OCI-LY7 (cell line): ENCODE data around the gene ADIG. TPM values are rescaled to one million over a fixed set of nuclear protein-coding genes. Genes with fewer than 3 reads are reported as not detected.
A peak's percentile ranks its signal among the peaks of the same experiment; 100 is the strongest.

Experiments
- Bru-seq: library from RNA; stranded (reverse); fragments of 400-500 nt; gene quantifications from one replicate; lab custom pipeline; 2021; lab: Mats Ljungman, UMichigan
- BruChase-seq, 2 experiments: library from RNA; stranded (reverse); fragments of 400-500 nt; gene quantifications; one replicate each; lab custom pipeline; 2021; lab: Mats Ljungman, UMichigan
- BruUV-seq: library from RNA; stranded (reverse); fragments of 400-500 nt; replicated peaks from 2 replicates; lab custom pipeline; 2021; lab: Mats Ljungman, UMichigan
- CTCF ChIA-PET: fragments of 300-600 bp; sonication (Branson Sonifier 250); formaldehyde crosslinking; loops from one replicate; lab custom pipeline; 2022; ENCODE audit warnings: antibody characterized with exemption; ENCODE audit not compliant: unreplicated experiment; lab: Charles Lee
- POLR2A ChIA-PET: fragments of 300-600 bp; sonication (Branson Sonifier 250); formaldehyde crosslinking; loops from one replicate; lab custom pipeline; 2022; ENCODE audit warnings: antibody characterized with exemption; lab: Charles Lee
- DNase-seq: peaks from one replicate; pipeline ENCODE4 v3.0.0-alpha.2; 2015; ENCODE audit warnings: low spot score
- H2AFZ ChIP-seq: fragments of 200-600 bp; sonication (generic), shearing (Covaris generic); 2 replicates; pipeline ENCODE4 v1.6.1; 2014; ENCODE audit warnings: mild to moderate bottlenecking, antibody characterized with exemption, low read length, moderate library complexity
- H3K27ac ChIP-seq: fragments of 200-600 bp; sonication (generic); 2 replicates; pipeline ENCODE4 v1.5.1; 2014; ENCODE audit warnings: mixed run types, low read depth, mild to moderate bottlenecking, moderate library complexity, low read length, inconsistent platforms; ENCODE audit not compliant: poor library complexity, severe bottlenecking
- H3K36me3 ChIP-seq: fragments of 200-600 bp; sonication (generic); 2 replicates; pipeline ENCODE4 v1.6.1; 2014; ENCODE audit warnings: mild to moderate bottlenecking, antibody characterized with exemption, low read length, moderate library complexity, mixed read lengths; ENCODE audit not compliant: insufficient read depth
- H3K4me1 ChIP-seq: fragments of 200-600 bp; sonication (generic); 2 replicates; pipeline ENCODE4 v1.5.1; 2014; ENCODE audit warnings: mild to moderate bottlenecking, low read length; ENCODE audit not compliant: insufficient read depth, poor library complexity, severe bottlenecking
- H3K4me2 ChIP-seq: fragments of 200-600 bp; sonication (generic); 2 replicates; pipeline ENCODE4 v1.6.1; 2014; ENCODE audit warnings: mild to moderate bottlenecking, low read length
- H3K4me3 ChIP-seq: fragments of 200-600 bp; sonication (generic); 2 replicates; pipeline ENCODE4 v1.5.1; 2014; ENCODE audit warnings: mild to moderate bottlenecking, low read depth, low read length; ENCODE audit not compliant: poor library complexity, severe bottlenecking
- H3K79me2 ChIP-seq: fragments of 200-600 bp; sonication (generic); 2 replicates; pipeline ENCODE4 v1.6.1; 2016; ENCODE audit warnings: low read depth, mild to moderate bottlenecking, low read length, moderate library complexity, mixed read lengths; ENCODE audit not compliant: insufficient read depth
- H3K9me2 ChIP-seq: fragments of 200-600 bp; sonication (generic); 2 replicates; pipeline ENCODE4 v1.6.1; 2016; ENCODE audit warnings: mild to moderate bottlenecking, low read length, mixed read lengths; ENCODE audit not compliant: insufficient read depth
- H3K9me3 ChIP-seq: fragments of 200-600 bp; sonication (generic); 2 replicates; pipeline ENCODE4 v1.6.1; 2014; ENCODE audit warnings: mild to moderate bottlenecking, mixed run types, low read length, mixed read lengths
- H4K20me1 ChIP-seq: fragments of 200-600 bp; sonication (generic); 2 replicates; pipeline ENCODE4 v1.6.1; 2014; ENCODE audit warnings: mild to moderate bottlenecking, antibody characterized with exemption, low read length, moderate library complexity, mixed read lengths; ENCODE audit not compliant: insufficient read depth
- EZH2phosphoT487 ChIP-seq: fragments of 200-600 bp; sonication (generic); IDR thresholded peaks from 2 replicates; pipeline ENCODE4 v1.6.1; 2018; ENCODE audit warnings: low read depth, borderline replicate concordance, mild to moderate bottlenecking, mixed run types, antibody characterized with exemption, low read length, moderate library complexity, mixed read lengths
- intact Hi-C: fragments of 100-400 bp; cut with micrococcal nuclease; formaldehyde crosslinking; loops from one replicate; pipeline ENCODE4 v1.10.0; 2022; ENCODE audit not compliant: unreplicated experiment
- long read RNA-seq: library from polyadenylated mRNA; stranded (forward); transcript quantifications from one replicate; pipeline ENCODE4 v2.0.0, GENCODE V29; 2022
- total RNA-seq, 2 experiments: library from RNA; depleted of rRNA in 1 of 2; stranded (reverse); fragments of >200 nt in 1 of 2; shearing (Covaris generic) in 1 of 2; gene quantifications; 2 replicates each; pipeline ENCODE4 v1.2.3, GENCODE V29; 2014 to 2022
- TF ChIP-seq, protein P1 (sequence below): fragments of 200-600 bp; sonication (generic); conservative IDR thresholded peaks from 2 replicates; pipeline ENCODE4 v1.5.1; 2014; ENCODE audit warnings: mild to moderate bottlenecking, antibody characterized with exemption, low read length, moderate library complexity, mixed read lengths

ADIG gene
- total RNA-seq (2014; rRNA removed; shearing (Covaris generic)) (not detected in 2 replicates), total RNA-seq (2022) (not detected in 2 replicates), Bru-seq, nascent RNA (percentile 23 among the genes with signal in this experiment), BruChase-seq, experiment 1, labeled RNA remaining after a 6-hour chase (not detected), BruChase-seq, experiment 2, labeled RNA remaining after a 2-hour chase (percentile 18 among the genes with signal in this experiment)
- long read RNA-seq: 0 reads

DNA sequence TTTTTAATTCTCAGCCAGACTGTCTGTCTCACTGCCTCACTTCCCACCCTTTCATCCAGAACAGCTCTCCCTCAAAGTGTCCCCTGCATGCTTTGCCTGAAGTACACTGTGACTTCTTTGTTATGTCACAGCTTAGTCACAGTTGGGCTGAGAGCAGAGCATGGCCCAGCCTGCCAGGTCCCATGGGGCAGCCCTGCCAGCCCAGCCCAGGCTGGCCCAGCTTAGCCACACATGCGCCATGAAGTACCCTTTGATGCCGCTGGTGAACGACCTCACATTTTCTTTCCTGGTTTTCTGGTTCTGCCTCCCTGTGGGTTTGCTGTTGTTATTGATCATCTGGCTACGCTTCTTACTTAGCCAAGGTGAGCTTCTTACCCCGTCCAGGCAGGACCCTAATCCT lies at the start of gene ADIG:
TSS of gene ADIG (plus strand) at position 185 of the 400 bp plus-strand sequence. CDS start at position 239, 54 bp downstream.
- no TSS peak for BruUV-seq
- POLR2A ChIA-PET: no interaction called here

DNA sequence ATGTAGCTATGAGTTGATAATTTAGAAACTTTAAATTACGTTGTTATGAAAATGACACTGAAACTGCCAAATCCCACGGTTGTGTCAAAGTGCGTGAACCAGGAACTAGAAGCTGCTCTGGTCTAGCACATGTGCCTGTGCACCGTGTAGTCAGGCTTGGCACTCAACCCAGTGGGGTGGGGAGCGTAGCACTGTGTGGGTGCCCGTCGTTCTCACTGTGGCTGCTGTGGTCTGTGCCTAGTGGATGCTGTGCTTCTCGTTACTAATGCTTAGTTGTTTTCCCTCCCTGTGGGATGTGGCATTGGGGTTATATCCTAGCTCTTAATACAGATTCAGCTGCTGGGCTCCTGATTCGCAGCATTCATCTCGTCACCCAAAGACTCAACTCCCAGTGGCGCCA lies 46.2 kb upstream of the ADIG start:
- H3K79me2 ChIP-seq: no peaks in the 10 kb centered on the region
- no peak overlapping the region for H3K27ac ChIP-seq
- H3K9me2 ChIP-seq: no peaks in the 10 kb centered on the region
- BruUV-seq: no TSS peak
- H3K36me3 ChIP-seq: peaks cover 73% of the 10 kb centered on the region
- H4K20me1 ChIP-seq: no peaks in the 10 kb centered on the region
- no peak overlapping the region for H2AFZ ChIP-seq
- H3K4me2 ChIP-seq: no peak overlapping the region
- no peaks in the 10 kb centered on the region for H3K9me3 ChIP-seq
- no peak for TF ChIP-seq EZH2phosphoT487
- TF ChIP-seq, protein P1, sequence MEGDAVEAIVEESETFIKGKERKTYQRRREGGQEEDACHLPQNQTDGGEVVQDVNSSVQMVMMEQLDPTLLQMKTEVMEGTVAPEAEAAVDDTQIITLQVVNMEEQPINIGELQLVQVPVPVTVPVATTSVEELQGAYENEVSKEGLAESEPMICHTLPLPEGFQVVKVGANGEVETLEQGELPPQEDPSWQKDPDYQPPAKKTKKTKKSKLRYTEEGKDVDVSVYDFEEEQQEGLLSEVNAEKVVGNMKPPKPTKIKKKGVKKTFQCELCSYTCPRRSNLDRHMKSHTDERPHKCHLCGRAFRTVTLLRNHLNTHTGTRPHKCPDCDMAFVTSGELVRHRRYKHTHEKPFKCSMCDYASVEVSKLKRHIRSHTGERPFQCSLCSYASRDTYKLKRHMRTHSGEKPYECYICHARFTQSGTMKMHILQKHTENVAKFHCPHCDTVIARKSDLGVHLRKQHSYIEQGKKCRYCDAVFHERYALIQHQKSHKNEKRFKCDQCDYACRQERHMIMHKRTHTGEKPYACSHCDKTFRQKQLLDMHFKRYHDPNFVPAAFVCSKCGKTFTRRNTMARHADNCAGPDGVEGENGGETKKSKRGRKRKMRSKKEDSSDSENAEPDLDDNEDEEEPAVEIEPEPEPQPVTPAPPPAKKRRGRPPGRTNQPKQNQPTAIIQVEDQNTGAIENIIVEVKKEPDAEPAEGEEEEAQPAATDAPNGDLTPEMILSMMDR: no peak
- intact Hi-C loops: no loop called here
- no peaks in the 10 kb centered on the region for H3K4me1 ChIP-seq
- CTCF ChIA-PET: no interaction called here
- DNase-seq: no peak
- H3K4me3 ChIP-seq: no peak overlapping the region
- POLR2A ChIA-PET: interaction anchor here (0.8 to 0.9 kb wide), 2 partner anchors 16 to 122 kb away, joined by 4 to 6 read pairs; no protein-coding TSS in a partner anchor

More for the DNA sequence above, at the start of gene ADIG:
- Histone ChIP-seq H2AFZ (no peak within 1 kb of the TSS), H3K4me1 (no peaks in the 10 kb centered on the region), H3K27ac (no peak within 1 kb of the TSS), H3K4me3 (no peak within 1 kb of the TSS), H3K36me3 (peaks cover 9% of the 10 kb centered on the region; the same call in 1 of the 2 replicates), H4K20me1 (no peaks in the 10 kb centered on the region), H3K4me2 (no peak within 1 kb of the TSS), H3K9me3 (no peaks in the 10 kb centered on the region), H3K9me2 (no peaks in the 10 kb centered on the region), H3K79me2 (no peaks in the 10 kb centered on the region)
- DNase-seq: no peak
- intact Hi-C loops: no loop called here
- no peak for TF ChIP-seq EZH2phosphoT487
- TF ChIP-seq, protein P1: no peak
- CTCF ChIA-PET: no interaction called here

GRCh38 chr20:38536310-38536709 lies 44.7 kb upstream of the ADIG start:
- Histone ChIP-seq H3K79me2 (no peaks in the 10 kb centered on the region), H3K9me2 (no peaks in the 10 kb centered on the region), H3K36me3 (peaks cover 84% of the 10 kb centered on the region), H2AFZ (no peak overlapping the region), H3K4me1 (no peaks in the 10 kb centered on the region), H3K9me3 (no peaks in the 10 kb centered on the region), H3K4me2 (no peak overlapping the region), H4K20me1 (no peaks in the 10 kb centered on the region), H3K4me3 (no peak overlapping the region), H3K27ac (no peak overlapping the region)
- no peak for DNase-seq
- intact Hi-C loops: no loop called here
- CTCF ChIA-PET: no interaction called here
- no peak for TF ChIP-seq EZH2phosphoT487
- TF ChIP-seq, protein P1: no peak
- no TSS peak for BruUV-seq
- POLR2A ChIA-PET: no interaction called here
